Peyer's patch (tissue), 4 donors: ENCODE measurements around the gene CPLANE2. TPM values are rescaled to one million over a fixed set of nuclear protein-coding genes. Genes with fewer than 3 reads are reported as not detected.

Experiments
- DNase-seq, 3 donors: peaks; one replicate each; pipeline ENCODE4 v3.0.0-alpha.2; 2017 to 2019
- H3K27ac ChIP-seq, 4 donors: fragments of 200-600 bp; sonication (generic); one replicate each; pipeline ENCODE4 v1.5.1; 2016 to 2019
- H3K27me3 ChIP-seq, 2 donors: fragments of 200-600 bp; sonication (generic); one replicate each; pipeline ENCODE4 v1.5.1; 2019
- H3K36me3 ChIP-seq, 3 donors: fragments of 200-600 bp; sonication (generic); one replicate each; pipeline ENCODE4 v1.5.1; 2016 to 2019
- H3K4me1 ChIP-seq, 4 donors: fragments of 200-600 bp; sonication (generic); one replicate each; pipeline ENCODE4 v1.5.1; 2016 to 2019
- H3K4me3 ChIP-seq, 4 donors: fragments of 200-600 bp; sonication (generic); 1 replicate in 3 of 4; 2 replicates in 1 of 4; pipeline ENCODE4 v1.5.1; 2016 to 2019; ENCODE audit warnings: mild to moderate bottlenecking in 1 of 4
- H3K9me3 ChIP-seq, 4 donors: fragments of 200-600 bp; sonication (generic); one replicate each; pipeline ENCODE4 v1.5.1; 2016 to 2019; ENCODE audit warnings: mild to moderate bottlenecking in 1 of 4
- POLR2A ChIP-seq, 2 donors: fragments of 450-650 bp; IDR thresholded peaks; one replicate each; pipeline ENCODE4 v1.5.1; 2017; ENCODE audit warnings: antibody characterized with exemption in 2 of 2, mild to moderate bottlenecking in 2 of 2, moderate library complexity in 2 of 2
- total RNA-seq, 4 donors: library from RNA; depleted of rRNA; stranded (reverse); fragments of >200 nt; gene quantifications; one replicate each; pipeline ENCODE4 v1.1.0, GENCODE V29; 2016
- TF ChIP-seq, protein P1 (sequence below), 6 experiments: fragments of 450-650 bp in 4 of 6; fragments of 200-600 bp in 2 of 6; sonication (generic) in 1 of 6; IDR thresholded peaks; one replicate each; pipeline ENCODE4 v1.5.1; 2017 to 2019; ENCODE audit warnings: antibody characterized with exemption in 6 of 6, mild to moderate bottlenecking in 3 of 6, moderate library complexity in 1 of 6

Gene CPLANE2
- total RNA-seq, 4 donors from 2014 or later = 1.2 to 6.6 (median 3.4) TPM; not detected in 1

- DNase-seq = no peak
- H3K27me3 ChIP-seq = no peaks in the 10 kb centered on the region
- H3K4me3 ChIP-seq = no peak overlapping the region
- peaks cover 0 to 62% (median 0%) of the 10 kb centered on the region in 3 donors for H3K36me3 ChIP-seq
- H3K4me1 ChIP-seq = peaks cover 0 to 25% (median 2%) of the 10 kb centered on the region in 4 donors
- H3K27ac ChIP-seq = no peak overlapping the region
- no peaks in the 10 kb centered on the region for H3K9me3 ChIP-seq
- no peak for TF ChIP-seq POLR2A (IDR thresholded peaks at IDR 0.05)
- TF ChIP-seq, protein P1, sequence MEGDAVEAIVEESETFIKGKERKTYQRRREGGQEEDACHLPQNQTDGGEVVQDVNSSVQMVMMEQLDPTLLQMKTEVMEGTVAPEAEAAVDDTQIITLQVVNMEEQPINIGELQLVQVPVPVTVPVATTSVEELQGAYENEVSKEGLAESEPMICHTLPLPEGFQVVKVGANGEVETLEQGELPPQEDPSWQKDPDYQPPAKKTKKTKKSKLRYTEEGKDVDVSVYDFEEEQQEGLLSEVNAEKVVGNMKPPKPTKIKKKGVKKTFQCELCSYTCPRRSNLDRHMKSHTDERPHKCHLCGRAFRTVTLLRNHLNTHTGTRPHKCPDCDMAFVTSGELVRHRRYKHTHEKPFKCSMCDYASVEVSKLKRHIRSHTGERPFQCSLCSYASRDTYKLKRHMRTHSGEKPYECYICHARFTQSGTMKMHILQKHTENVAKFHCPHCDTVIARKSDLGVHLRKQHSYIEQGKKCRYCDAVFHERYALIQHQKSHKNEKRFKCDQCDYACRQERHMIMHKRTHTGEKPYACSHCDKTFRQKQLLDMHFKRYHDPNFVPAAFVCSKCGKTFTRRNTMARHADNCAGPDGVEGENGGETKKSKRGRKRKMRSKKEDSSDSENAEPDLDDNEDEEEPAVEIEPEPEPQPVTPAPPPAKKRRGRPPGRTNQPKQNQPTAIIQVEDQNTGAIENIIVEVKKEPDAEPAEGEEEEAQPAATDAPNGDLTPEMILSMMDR (IDR thresholded peaks at IDR 0.05) = no peak
These were observed 15.9 kb upstream of the CPLANE2 start for GRCh38 chr1:16252912-16253311.

GRCh38 chr1:16251381-16251780 is 14.4 kb upstream of the CPLANE2 start:
- Histone ChIP-seq H3K4me1 (peaks cover 0 to 30% (median 2%) of the 10 kb centered on the region in 4 donors), H3K9me3 (no peaks in the 10 kb centered on the region), H3K27me3 (no peaks in the 10 kb centered on the region), H3K4me3 (no peak overlapping the region), H3K27ac (peak overlapping the region; percentile 33 to 69 (median 48)), H3K36me3 (peaks cover 0 to 67% (median 0%) of the 10 kb centered on the region in 3 donors)
- no peak for DNase-seq
- TF ChIP-seq, protein P1 (IDR thresholded peaks at IDR 0.05) = no peak
- no peak for TF ChIP-seq POLR2A (IDR thresholded peaks at IDR 0.05)

GRCh38 chr1:16250524-16251251 is 13.7 kb upstream of the CPLANE2 start:
- no peaks in the 10 kb centered on the region for H3K27me3 ChIP-seq
- peaks cover 0 to 30% (median 2%) of the 10 kb centered on the region in 4 donors for H3K4me1 ChIP-seq
- TF ChIP-seq, protein P1 (IDR thresholded peaks at IDR 0.05) = no peak
- H3K36me3 ChIP-seq = peaks cover 0 to 60% (median 0%) of the 10 kb centered on the region in 3 donors
- no peak for DNase-seq
- no peaks in the 10 kb centered on the region for H3K9me3 ChIP-seq
- H3K4me3 ChIP-seq = no peak overlapping the region
- peak overlapping the region; percentile 33 to 69 (median 48) for H3K27ac ChIP-seq

DNA sequence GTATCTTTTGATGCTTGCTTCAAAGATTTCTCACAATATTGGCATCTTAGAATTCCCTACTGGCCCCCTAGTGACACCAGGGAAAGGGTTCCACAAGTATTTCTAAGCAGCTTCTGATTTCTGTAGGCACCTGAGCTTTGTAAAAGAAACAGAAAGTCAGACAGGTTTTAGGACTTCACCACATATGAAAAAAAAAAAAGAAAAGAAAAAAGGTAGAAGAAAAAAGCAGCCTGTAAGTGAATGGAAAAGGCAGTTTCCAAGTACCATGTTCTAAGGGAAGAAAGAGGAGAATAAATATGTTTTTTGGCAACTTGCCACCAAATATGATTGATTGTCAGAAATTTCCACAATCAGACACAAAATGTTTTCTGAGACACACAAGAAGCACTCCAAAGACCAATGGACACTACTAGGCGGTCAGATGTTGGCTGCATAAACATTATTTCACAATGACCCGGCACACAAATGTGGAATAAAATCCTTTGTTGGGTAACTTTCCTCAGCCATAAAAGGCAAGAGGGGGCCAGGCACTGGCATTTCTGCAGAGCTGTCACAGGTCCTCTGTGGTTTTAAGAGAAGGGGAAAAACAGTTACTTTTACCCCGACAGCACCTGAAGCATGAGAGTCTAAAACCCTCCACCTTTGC is 12.7 kb upstream of the CPLANE2 start:
- Histone ChIP-seq H3K27me3 (no peaks in the 10 kb centered on the region), H3K9me3 (no peaks in the 10 kb centered on the region), H3K4me3 (no peak overlapping the region), H3K36me3 (peaks cover 0 to 50% (median 0%) of the 10 kb centered on the region in 3 donors), H3K27ac (peak overlapping the region; percentile 31 to 74 (median 47)), H3K4me1 (peaks cover 0 to 30% (median 2%) of the 10 kb centered on the region in 4 donors)
- TF ChIP-seq POLR2A (IDR thresholded peaks at IDR 0.05) = no peak
- peak in 1 of 3 donors; percentile 61 for DNase-seq

- peaks cover 0 to 34% (median 2%) of the 10 kb centered on the region in 4 donors for H3K4me1 ChIP-seq
- H3K4me3 ChIP-seq = no peak overlapping the region
- DNase-seq = peak; percentile 27 to 85 (median 76)
- TF ChIP-seq POLR2A (IDR thresholded peaks at IDR 0.05) = no peak
- TF ChIP-seq, protein P1 (IDR thresholded peaks at IDR 0.05) = no peak
- H3K27ac ChIP-seq = peak overlapping the region; percentile 39 to 74 (median 47)
- no peaks in the 10 kb centered on the region for H3K9me3 ChIP-seq
- H3K36me3 ChIP-seq = peaks cover 0 to 43% (median 0%) of the 10 kb centered on the region in 3 donors
- no peaks in the 10 kb centered on the region for H3K27me3 ChIP-seq
These were observed 11.9 kb upstream of the CPLANE2 start for GRCh38 chr1:16248603-16249516.
